Activated CD4-positive, alpha-beta memory T cell treated with anti-CD3 and anti-CD28 coated beads for 36 hours (primary cell): ENCODE measurements around the gene ARHGAP8. TPM values are rescaled to one million over a fixed set of nuclear protein-coding genes. Genes with fewer than 3 reads are reported as not detected.

Experiments
- CTCF ChIA-PET: fragments of 350-600 bp; sonication (Branson Sonifier 250); formaldehyde crosslinking; loops from one replicate; lab custom pipeline; 2021; ENCODE audit warnings: antibody characterized with exemption, inconsistent platforms; lab: Charles Lee
- POLR2A ChIA-PET: fragments of 350-600 bp; sonication (Branson Sonifier 250); formaldehyde crosslinking; loops from one replicate; lab custom pipeline; 2021; ENCODE audit warnings: antibody characterized with exemption; lab: Charles Lee
- DNase-seq: peaks from one replicate; pipeline ENCODE4 v3.0.0-alpha.2; 2020
- H3K27ac Mint-ChIP-seq: one replicate; pipeline ENCODE4 v1.8.0; 2021; ENCODE audit warnings: mixed read lengths
- H3K27me3 Mint-ChIP-seq: one replicate; pipeline ENCODE4 v1.8.0; 2021; ENCODE audit warnings: mixed read lengths
- H3K36me3 Mint-ChIP-seq: one replicate; pipeline ENCODE4 v1.8.0; 2021; ENCODE audit warnings: mixed read lengths
- H3K4me1 Mint-ChIP-seq: one replicate; pipeline ENCODE4 v1.8.0; 2021; ENCODE audit warnings: low read depth, mixed read lengths
- H3K4me3 Mint-ChIP-seq: one replicate; pipeline ENCODE4 v1.8.0; 2021; ENCODE audit warnings: mild to moderate bottlenecking, mixed read lengths
- H3K9me3 Mint-ChIP-seq: one replicate; pipeline ENCODE4 v1.8.0; 2021; ENCODE audit warnings: mixed read lengths
- intact Hi-C: fragments of 100-400 bp; cut with micrococcal nuclease; formaldehyde crosslinking; loops from one replicate; pipeline ENCODE4 v1.15.1; 2023
- total RNA-seq, 2 experiments: library from RNA; stranded (reverse); gene quantifications; one replicate each; pipeline ENCODE4 v1.2.3, GENCODE V29; 2021

ARHGAP8 gene
- total RNA-seq, 2 experiments from 2014 or later: 0.73 to 0.88 TPM

DNA sequence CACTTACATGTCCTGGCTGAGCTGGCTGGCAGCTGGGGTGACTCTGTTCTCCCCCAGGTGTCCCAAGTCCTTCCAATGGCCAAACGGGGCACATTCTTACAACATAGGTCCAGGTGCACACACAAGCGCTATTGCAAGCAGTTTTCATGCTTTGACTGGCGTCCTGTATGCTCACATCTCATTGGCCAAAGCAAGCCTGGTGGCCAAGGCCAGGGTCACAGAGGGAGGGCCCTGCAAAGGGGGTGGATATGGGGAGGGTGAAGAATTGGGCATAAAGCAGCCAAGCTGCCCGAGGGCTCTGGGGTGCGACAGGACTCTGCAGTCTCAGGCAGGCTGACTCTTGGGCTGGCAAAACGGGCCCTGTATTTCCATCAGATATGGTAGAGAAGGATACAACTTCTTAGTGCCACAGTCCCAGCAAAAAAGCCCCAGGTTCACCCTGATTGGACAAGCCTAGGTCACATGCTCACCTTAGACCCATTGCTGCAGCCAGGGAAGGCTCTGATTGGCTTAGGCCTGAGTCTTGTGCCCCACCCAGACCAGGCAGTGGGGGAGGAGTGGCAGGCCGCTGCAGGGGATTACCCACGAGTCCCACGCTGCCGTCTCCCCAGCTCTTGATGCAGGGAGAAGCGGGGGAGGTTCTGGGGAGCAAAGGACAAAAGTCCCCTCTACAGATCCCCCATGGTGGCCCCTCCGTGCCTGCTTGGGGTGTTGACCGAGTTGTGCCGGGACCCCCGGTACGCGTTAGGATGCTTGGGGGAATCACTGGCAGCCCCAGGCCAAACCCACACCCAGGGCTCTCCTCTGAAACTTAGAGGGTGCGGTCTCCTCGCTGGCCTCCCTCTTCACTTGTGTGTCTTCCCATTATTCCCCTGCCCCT lies 110.8 kb downstream of the ARHGAP8 start:
- DNase-seq: no peak
- H3K4me3 Mint-ChIP-seq: no peak overlapping the region
- CTCF ChIA-PET: no interaction called here
- no peak overlapping the region for H3K27ac Mint-ChIP-seq
- H3K9me3 Mint-ChIP-seq: no peaks in the 10 kb centered on the region
- H3K36me3 Mint-ChIP-seq: no peaks in the 10 kb centered on the region
- intact Hi-C loops: no loop called here
- H3K4me1 Mint-ChIP-seq: no peaks in the 10 kb centered on the region
- POLR2A ChIA-PET: no interaction called here
- H3K27me3 Mint-ChIP-seq: peaks cover 3% of the 10 kb centered on the region

DNA sequence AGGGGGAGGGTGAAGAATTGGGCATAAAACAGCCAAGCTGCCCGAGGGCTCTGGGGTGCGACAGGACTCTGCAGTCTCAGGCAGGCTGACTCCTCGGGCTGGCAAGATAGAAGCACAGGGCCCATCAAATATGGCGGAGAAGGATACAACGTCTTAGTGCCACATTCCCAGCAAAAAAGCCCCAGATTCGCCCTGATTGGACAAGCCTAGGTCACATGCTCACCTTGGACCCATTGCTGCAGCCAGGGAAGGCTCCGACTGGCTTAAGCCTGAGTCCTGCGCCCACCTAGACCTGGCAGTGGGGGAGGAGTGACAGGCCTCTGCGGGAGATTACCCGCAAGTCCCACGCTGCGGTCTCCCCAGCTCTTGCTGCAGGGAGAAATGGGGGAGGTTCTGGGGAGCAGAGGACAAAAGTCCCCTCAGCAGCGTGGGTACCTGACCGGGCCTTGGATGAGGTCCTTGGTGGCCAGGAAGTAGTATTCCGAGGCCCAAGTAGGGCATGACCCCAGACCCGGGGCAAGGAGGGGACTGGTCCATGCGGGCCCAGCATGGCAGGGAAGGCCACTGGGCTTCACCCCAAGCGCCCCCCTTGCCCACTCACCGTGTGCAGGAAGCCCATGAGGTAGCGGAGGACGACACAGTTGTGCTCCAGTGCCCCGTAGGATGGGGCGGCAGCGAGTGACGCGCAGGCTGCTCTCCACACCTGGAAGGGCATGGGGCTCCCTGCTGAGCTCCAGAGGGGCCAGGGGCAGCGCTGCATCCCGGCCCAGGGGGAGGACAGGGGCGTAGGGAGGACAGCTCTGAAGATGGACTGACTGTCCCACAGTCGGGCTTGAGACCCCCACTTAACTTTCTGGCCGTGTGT lies 113.0 kb downstream of the ARHGAP8 start:
- intact Hi-C loops: no loop called here
- H3K9me3 Mint-ChIP-seq: no peaks in the 10 kb centered on the region
- H3K36me3 Mint-ChIP-seq: no peaks in the 10 kb centered on the region
- no peak overlapping the region for H3K27ac Mint-ChIP-seq
- H3K27me3 Mint-ChIP-seq: peaks cover 3% of the 10 kb centered on the region
- DNase-seq: no peak
- ChIA-PET POLR2A (no interaction called here), CTCF (no interaction called here)
- H3K4me3 Mint-ChIP-seq: no peak overlapping the region
- H3K4me1 Mint-ChIP-seq: no peaks in the 10 kb centered on the region

DNA sequence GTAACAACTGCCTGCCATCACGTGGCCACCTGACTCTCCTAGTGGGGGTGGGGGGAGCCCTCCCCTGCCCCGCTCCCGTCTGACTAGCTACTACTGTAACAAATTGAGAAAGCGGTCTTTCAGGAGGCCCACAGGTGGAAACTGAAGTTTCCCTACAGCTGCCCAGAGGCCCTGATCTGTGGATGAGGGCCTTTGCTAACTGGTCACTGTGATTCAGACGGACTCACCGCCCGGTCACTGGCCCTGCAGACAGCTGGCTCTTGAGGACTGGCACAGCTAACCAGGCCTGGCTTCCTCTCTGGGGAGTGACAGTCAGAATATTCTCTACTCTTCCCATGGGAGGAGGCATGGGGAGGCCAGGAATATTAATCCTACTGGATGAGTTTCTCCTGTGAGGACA lies 116.8 kb downstream of the ARHGAP8 start:
- CTCF ChIA-PET: interaction anchor here (1.2 kb wide), 1 partner anchor 50 kb away, joined by 3 read pairs; no protein-coding TSS in a partner anchor
- no peaks in the 10 kb centered on the region for H3K4me1 Mint-ChIP-seq

DNA sequence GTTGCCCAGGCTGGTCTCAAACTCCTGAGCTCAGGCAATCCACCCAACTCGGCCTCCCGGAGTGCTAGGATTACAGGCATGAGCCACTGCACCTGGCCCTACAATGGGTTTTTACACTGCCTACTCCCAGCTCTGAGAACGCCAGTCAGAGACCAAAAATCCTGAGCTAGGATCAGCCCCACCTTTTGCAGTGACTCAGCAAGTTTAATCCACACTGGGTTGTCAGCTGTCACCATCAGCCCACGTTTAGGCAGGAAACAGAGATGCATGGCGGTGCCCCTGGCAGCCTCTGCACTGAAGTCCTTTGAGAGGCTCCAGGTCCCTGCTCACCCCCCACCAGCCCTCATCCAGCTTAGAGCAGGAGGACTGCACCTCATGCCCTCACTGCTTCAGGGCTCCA lies 117.6 kb downstream of the ARHGAP8 start:
- ChIA-PET POLR2A (no interaction called here), CTCF (interaction anchor here (1.2 kb wide), 1 partner anchor 51 kb away, joined by 3 read pairs; no protein-coding TSS in a partner anchor)
- peak; percentile 13 for DNase-seq
- Mint-ChIP-seq H3K9me3 (peaks cover 10% of the 10 kb centered on the region), H3K4me1 (no peaks in the 10 kb centered on the region), H3K27ac (no peak overlapping the region), H3K36me3 (peaks cover 3% of the 10 kb centered on the region), H3K4me3 (no peak overlapping the region), H3K27me3 (peaks cover 6% of the 10 kb centered on the region)
- intact Hi-C loops: no loop called here

More for the DNA sequence above, 116.8 kb downstream of the ARHGAP8 start:
- DNase-seq: no peak
- Mint-ChIP-seq H3K4me3 (no peak overlapping the region), H3K27ac (no peak overlapping the region), H3K36me3 (peaks cover 3% of the 10 kb centered on the region), H3K27me3 (peaks cover 6% of the 10 kb centered on the region), H3K9me3 (peaks cover 10% of the 10 kb centered on the region)
- intact Hi-C loops: no loop called here
- POLR2A ChIA-PET: no interaction called here

DNA sequence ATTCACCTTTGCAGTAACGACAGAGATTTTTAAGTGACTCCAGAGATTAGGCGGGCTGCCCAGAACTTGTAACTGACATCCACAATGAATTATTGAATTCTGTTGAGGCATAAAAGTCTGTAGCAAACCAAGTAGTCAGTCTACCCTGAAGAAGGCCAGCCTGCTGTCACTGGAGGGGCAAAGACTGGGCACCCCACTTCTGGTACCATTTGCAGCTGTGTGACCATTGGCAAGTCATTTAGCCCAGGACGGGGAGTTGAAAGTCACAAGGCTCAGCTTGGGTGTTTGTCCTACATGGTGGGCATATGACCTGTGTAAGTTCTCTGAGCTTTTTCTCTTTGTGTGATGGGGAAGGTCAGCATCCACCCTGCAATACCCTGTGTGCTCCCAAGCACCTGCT lies 119.4 kb downstream of the ARHGAP8 start:
- POLR2A ChIA-PET: no interaction called here
- no peak overlapping the region for H3K27ac Mint-ChIP-seq
- no peak overlapping the region for H3K4me3 Mint-ChIP-seq
- H3K36me3 Mint-ChIP-seq: peaks cover 3% of the 10 kb centered on the region
- DNase-seq: no peak
- peaks cover 6% of the 10 kb centered on the region for H3K27me3 Mint-ChIP-seq
- CTCF ChIA-PET: no interaction called here
- no peaks in the 10 kb centered on the region for H3K4me1 Mint-ChIP-seq
- intact Hi-C loops: no loop called here
- H3K9me3 Mint-ChIP-seq: peaks cover 14% of the 10 kb centered on the region

DNA sequence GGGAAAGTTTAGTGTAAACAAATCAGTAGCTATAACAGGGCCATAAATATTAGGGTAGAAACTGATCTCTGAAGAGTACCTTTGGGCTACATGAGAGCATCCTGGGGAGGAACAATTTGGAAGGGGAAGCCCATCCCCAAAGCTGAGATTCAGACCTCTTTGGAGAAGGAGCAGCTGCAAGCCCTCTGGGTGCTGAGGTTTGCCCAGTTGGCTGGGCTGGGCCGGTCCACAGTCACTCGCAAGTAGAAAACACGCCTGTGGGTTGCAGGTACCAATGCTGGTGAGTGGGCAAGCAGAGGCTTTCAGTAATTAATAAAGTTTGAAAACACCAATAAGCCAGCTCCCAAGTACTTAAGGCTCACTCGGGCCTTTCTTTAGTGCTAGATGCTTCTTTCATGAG lies 124.5 kb downstream of the ARHGAP8 start:
- POLR2A ChIA-PET: no interaction called here
- no peak overlapping the region for H3K4me3 Mint-ChIP-seq
- H3K9me3 Mint-ChIP-seq: peaks cover 9% of the 10 kb centered on the region
- DNase-seq: no peak
- no peaks in the 10 kb centered on the region for H3K27me3 Mint-ChIP-seq
- H3K4me1 Mint-ChIP-seq: no peaks in the 10 kb centered on the region
- intact Hi-C loops: no loop called here
- H3K36me3 Mint-ChIP-seq: no peaks in the 10 kb centered on the region
- CTCF ChIA-PET: no interaction called here
- H3K27ac Mint-ChIP-seq: no peak overlapping the region

DNA sequence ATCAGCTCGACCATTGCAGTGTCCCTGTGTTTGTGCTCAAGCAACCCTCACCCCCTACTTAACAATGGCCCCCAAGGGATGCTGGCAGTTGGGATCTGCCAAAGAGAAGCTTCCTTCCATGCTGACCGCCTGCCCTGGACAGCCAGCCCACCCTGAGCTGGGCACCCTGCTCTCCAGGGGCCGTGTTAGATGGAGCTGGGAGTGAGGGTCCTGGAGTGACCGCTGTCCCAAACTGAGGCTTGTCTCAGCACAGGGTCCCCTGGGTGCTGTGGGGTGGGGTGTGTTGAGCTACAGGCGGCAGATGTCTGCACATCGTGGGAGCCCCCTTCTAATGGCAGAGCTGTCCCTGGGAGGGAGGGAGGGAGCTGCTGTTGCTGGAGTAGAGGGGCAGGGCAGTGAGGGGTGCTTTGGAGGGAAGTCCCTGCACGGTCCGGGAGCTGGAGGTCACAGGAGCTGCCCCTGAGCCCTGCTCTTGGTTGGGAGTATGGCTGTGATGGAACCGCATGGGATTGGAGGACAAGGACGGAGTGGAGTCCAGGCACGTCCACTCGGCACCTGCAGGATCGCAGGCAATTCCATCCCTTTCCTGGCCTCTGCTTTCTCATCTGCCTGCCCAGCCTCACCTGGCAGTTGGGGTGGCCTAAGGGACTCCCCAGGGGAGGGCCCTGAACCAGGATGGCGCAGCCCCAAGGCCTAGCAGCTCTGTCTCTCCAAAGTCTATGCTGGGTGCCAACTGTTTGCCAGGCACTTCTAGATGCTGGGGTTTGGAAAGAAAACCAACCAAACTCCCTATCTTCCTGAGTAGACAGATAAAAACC lies 126.3 kb downstream of the ARHGAP8 start:
- Mint-ChIP-seq H3K27ac (no peak overlapping the region), H3K9me3 (peaks cover 7% of the 10 kb centered on the region), H3K36me3 (no peaks in the 10 kb centered on the region), H3K4me3 (no peak overlapping the region), H3K27me3 (no peaks in the 10 kb centered on the region), H3K4me1 (no peaks in the 10 kb centered on the region)
- no peak for DNase-seq
- CTCF ChIA-PET: interaction anchor here (0.5 kb wide), 1 partner anchor 22 kb away, joined by 4 read pairs; no protein-coding TSS in a partner anchor
- POLR2A ChIA-PET: no interaction called here
- intact Hi-C loops: no loop called here

DNA sequence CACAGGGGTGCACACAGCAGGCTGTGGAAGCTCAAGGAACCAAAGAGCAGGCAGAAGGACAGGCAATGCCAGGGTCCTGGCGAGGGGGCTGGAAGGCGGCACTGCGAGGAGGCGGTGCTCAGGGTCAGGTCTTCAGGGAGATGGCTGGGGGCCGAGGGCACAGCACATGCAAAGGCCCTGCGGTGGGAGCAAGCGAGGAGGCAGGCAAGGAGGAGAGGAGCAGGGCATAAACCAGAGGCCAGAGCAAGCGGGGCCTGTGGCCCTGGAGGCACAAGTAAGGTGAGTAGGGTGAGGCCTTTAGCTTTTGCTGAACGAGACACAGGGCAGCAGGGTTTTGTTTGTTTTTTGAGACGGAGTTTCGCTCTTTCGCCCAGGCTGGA lies 126.9 kb downstream of the ARHGAP8 start:
- H3K27ac Mint-ChIP-seq: no peak overlapping the region
- H3K36me3 Mint-ChIP-seq: no peaks in the 10 kb centered on the region
- POLR2A ChIA-PET: no interaction called here
- CTCF ChIA-PET: interaction anchor here (0.5 kb wide), 1 partner anchor 22 kb away, joined by 4 read pairs; no protein-coding TSS in a partner anchor
- no peak for DNase-seq
- no peaks in the 10 kb centered on the region for H3K27me3 Mint-ChIP-seq
- H3K4me1 Mint-ChIP-seq: no peaks in the 10 kb centered on the region
- intact Hi-C loops: no loop called here
- H3K9me3 Mint-ChIP-seq: peaks cover 7% of the 10 kb centered on the region
- no peak overlapping the region for H3K4me3 Mint-ChIP-seq

DNA sequence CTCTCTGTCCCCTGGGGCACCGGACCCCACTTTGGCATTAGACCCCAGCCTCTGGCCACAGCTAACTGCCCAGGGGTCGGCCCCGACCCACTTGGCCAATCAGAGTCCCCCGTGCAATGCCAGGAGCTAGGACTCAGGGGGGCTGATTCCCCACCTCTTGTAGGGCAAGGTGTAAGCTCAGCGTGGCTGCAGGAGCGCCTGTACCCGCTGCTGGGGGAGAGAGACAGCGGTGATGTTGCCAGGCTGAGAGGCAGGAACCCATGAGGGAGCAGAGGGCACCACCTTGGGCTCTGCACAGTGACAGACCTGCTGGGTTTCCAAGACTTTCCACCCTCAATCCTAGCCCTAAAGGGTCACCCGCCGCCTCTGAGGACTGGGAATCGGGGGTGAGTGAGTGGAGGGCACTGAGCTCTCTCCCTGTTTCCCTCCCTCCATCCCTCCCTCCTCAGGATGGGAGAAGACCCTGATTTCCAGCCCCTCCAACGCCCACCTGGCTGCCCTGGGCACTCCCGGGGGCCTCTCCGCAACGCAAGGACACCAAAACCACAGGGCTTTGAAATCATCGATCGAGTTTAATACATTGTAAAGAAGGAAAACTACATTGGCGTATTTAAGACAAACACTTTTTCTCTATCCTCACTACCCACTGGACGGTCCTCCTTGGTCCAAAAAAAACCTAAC lies 128.4 kb downstream of the ARHGAP8 start:
- Mint-ChIP-seq H3K36me3 (no peaks in the 10 kb centered on the region), H3K4me3 (no peak overlapping the region), H3K27me3 (no peaks in the 10 kb centered on the region), H3K9me3 (peaks cover 7% of the 10 kb centered on the region), H3K27ac (no peak overlapping the region), H3K4me1 (no peaks in the 10 kb centered on the region)
- CTCF ChIA-PET: no interaction called here
- POLR2A ChIA-PET: no interaction called here
- intact Hi-C loops: no loop called here
- no peak for DNase-seq

DNA sequence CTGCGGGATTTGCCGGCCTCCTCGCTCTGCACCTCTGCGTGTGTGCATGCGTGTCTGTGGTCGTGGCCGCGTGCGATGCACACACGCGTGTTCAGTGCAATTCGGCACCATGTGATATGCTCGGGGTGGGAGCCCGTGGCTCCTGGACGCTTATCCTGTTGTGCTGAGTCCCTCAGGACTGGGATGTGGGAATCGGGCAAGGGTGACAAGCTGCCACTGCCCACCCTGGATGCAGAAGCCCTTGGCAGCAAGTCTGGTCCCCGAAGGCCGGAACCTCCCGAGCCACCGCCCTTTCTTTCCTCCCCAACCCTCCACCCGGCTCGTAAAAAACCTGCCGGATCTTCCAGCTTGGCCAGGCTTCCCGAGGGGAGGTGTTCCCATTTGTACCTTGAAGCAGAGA lies 129.2 kb downstream of the ARHGAP8 start:
- Mint-ChIP-seq H3K9me3 (peaks cover 5% of the 10 kb centered on the region), H3K4me1 (no peaks in the 10 kb centered on the region), H3K27me3 (no peaks in the 10 kb centered on the region), H3K4me3 (no peak overlapping the region), H3K27ac (no peak overlapping the region), H3K36me3 (no peaks in the 10 kb centered on the region)
- no peak for DNase-seq
- ChIA-PET CTCF (no interaction called here), POLR2A (no interaction called here)
- intact Hi-C loops: no loop called here

DNA sequence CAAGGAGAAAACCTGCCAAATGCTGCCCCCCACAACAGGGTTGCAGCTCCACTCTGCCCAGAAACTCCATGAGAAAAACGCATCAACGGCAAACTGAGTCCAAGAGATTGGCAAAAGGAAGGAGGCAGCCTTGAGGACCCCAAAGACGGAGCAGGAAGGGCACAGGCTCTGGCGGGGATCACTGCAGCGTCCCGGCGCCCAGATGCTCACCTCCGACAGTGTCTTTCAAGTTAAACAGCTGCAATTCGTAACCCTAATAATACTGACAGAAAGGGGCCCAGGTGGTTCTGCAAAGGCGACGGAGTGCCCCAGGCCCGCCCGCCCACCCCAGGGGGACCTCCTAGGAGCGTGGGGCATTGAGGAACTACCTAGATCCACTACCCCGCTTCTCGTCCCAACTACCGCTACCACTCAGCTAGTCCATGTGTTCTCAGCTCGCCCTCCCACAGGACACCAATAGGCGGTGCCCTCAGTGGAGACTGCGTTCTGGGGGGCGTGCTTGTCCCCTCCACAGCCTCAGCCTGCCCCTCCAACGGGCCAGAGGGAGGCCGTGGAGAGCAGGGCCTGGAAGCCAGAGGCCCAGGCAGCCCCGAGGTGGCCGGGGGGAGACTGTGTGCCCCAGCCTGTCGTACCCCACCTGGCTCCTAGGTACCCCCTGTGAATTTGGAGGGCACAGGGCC lies 130.0 kb downstream of the ARHGAP8 start:
- no peak for DNase-seq
- no peaks in the 10 kb centered on the region for H3K27me3 Mint-ChIP-seq
- no peak overlapping the region for H3K4me3 Mint-ChIP-seq
- no peaks in the 10 kb centered on the region for H3K4me1 Mint-ChIP-seq
- intact Hi-C loops: no loop called here
- H3K9me3 Mint-ChIP-seq: no peaks in the 10 kb centered on the region
- CTCF ChIA-PET: no interaction called here
- no peak overlapping the region for H3K27ac Mint-ChIP-seq
- POLR2A ChIA-PET: no interaction called here
- no peaks in the 10 kb centered on the region for H3K36me3 Mint-ChIP-seq
